Skeletal muscle tissue (tissue), 4 donors: ENCODE data around the gene HLX. TPM values are rescaled to one million over a fixed set of nuclear protein-coding genes. Genes with fewer than 3 reads are reported as not detected.

Experiments used
- H3K27ac ChIP-seq: one replicate; pipeline ENCODE4 v1.7.0; 2013; ENCODE audit warnings: mild to moderate bottlenecking, low read depth, low read length, inconsistent platforms
- H3K27me3 ChIP-seq, 3 donors: one replicate each; pipeline ENCODE4 v1.7.0; 2013; ENCODE audit warnings: low read length in 3 of 3; ENCODE audit not compliant: control insufficient read depth in 3 of 3, insufficient read depth in 3 of 3
- H3K36me3 ChIP-seq, 3 donors: one replicate each; pipeline ENCODE4 v1.7.0; 2013; ENCODE audit warnings: low read length in 3 of 3; ENCODE audit not compliant: control insufficient read depth in 3 of 3, insufficient read depth in 3 of 3
- H3K4me1 ChIP-seq, 3 donors: one replicate each; pipeline ENCODE4 v1.7.0; 2013; ENCODE audit warnings: low read length in 3 of 3, mild to moderate bottlenecking in 3 of 3; ENCODE audit not compliant: control insufficient read depth in 3 of 3, insufficient read depth in 3 of 3
- H3K4me3 ChIP-seq, 3 donors: one replicate each; pipeline ENCODE4 v1.7.0; 2013; ENCODE audit warnings: low read length in 3 of 3
- H3K9ac ChIP-seq, 3 donors: one replicate each; pipeline ENCODE4 v1.7.0; 2013; ENCODE audit warnings: low read length in 3 of 3, mild to moderate bottlenecking in 3 of 3, moderate library complexity in 2 of 3, low read depth in 1 of 3
- H3K9me3 ChIP-seq, 3 donors: one replicate each; pipeline ENCODE4 v1.7.0; 2013; ENCODE audit warnings: low read length in 3 of 3; ENCODE audit not compliant: control insufficient read depth in 3 of 3
- total RNA-seq: library from RNA; depleted of rRNA; stranded (reverse); fragments of >200 nt; gene quantifications from one replicate; pipeline ENCODE4 v1.2.3, GENCODE V29; 2014
- donor health status: Osteomylitis.

The HLX gene
- total RNA-seq, 1 donor from 2014 or later, result 9.9 TPM

DNA sequence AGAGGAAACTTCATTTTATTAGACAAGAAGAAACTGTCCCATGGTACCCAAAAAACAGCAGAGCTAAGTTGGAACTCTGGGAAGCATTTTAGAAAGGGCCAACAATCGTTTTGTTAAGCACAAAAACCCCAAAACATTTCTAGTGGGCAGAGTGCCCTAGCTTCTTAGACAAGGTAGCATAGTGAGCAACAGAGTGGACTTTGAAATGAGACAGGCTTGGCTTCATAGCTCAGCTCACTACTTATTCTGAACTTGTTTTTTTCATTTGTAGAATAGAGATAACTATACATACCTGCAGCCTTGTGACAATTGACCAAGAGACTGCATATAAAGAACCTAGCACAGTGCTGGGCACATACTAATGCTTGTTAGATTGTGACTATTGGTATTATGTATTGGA lies 50.1 kb downstream of the HLX start:
- H3K9me3 ChIP-seq, result no peaks in the 10 kb centered on the region
- no peak overlapping the region for H3K27ac ChIP-seq
- H3K9ac ChIP-seq, result no peak overlapping the region
- no peaks in the 10 kb centered on the region for H3K27me3 ChIP-seq
- H3K36me3 ChIP-seq, result no peaks in the 10 kb centered on the region
- peaks cover 0 to 3% (median 2%) of the 10 kb centered on the region in 3 donors for H3K4me1 ChIP-seq
- no peak overlapping the region for H3K4me3 ChIP-seq

Other genes with a start within 250 kb of the HLX start
- 9.4 TPM for gene C1orf115, start 189.1 kb upstream of the HLX start, total RNA-seq
- gene MTARC2, start 131.1 kb upstream of the HLX start, total RNA-seq, result 10.4 TPM
- gene MTARC1, start 92.5 kb upstream of the HLX start, total RNA-seq, result 5.2 TPM